HG03025 (cell line): ENCODE data around the gene DAB1.

ENCODE experiments used
- ATAC-seq: cut with Tn5 transposase; IDR thresholded peaks from one replicate; pipeline ENCODE4 v1.9.1; 2021; ENCODE audit warnings: mild to moderate bottlenecking, moderate library complexity; ENCODE audit not compliant: unreplicated experiment, low FRiP score

DAB1 gene

GRCh38 chr1:57058652-57059501, 365.0 kb downstream of the DAB1 start:
- no peak for ATAC-seq

GRCh38 chr1:57048856-57049255, 375.0 kb downstream of the DAB1 start:
- no peak for ATAC-seq

- no peak for ATAC-seq
Observed at GRCh38 chr1:57046462-57046861, 377.4 kb downstream of the DAB1 start.

- no peak for ATAC-seq
Observed at GRCh38 chr1:57041901-57042300, 382.0 kb downstream of the DAB1 start.

- ATAC-seq = no peak
Observed at GRCh38 chr1:57040811-57041210, 383.0 kb downstream of the DAB1 start.

GRCh38 chr1:57036641-57037579, 386.9 kb downstream of the DAB1 start:
- no peak for ATAC-seq

- ATAC-seq = no peak
Observed at GRCh38 chr1:57034713-57035112, 389.1 kb downstream of the DAB1 start.

- ATAC-seq = no peak
Observed at GRCh38 chr1:57033222-57034001, 390.4 kb downstream of the DAB1 start.

GRCh38 chr1:57026624-57027354, 397.1 kb downstream of the DAB1 start:
- no peak for ATAC-seq

GRCh38 chr1:57024855-57025254, 399.0 kb downstream of the DAB1 start:
- no peak for ATAC-seq

GRCh38 chr1:57024428-57024827, 399.4 kb downstream of the DAB1 start:
- ATAC-seq = no peak

GRCh38 chr1:57020216-57020615, 403.6 kb downstream of the DAB1 start:
- no peak for ATAC-seq

GRCh38 chr1:57019236-57019839, 404.5 kb downstream of the DAB1 start:
- no peak for ATAC-seq

- no peak for ATAC-seq
Observed at GRCh38 chr1:57018119-57018518, 405.7 kb downstream of the DAB1 start.

- ATAC-seq = no peak
Observed at GRCh38 chr1:57017717-57018116, 406.1 kb downstream of the DAB1 start.

GRCh38 chr1:57017200-57017599, 406.7 kb downstream of the DAB1 start:
- no peak for ATAC-seq

GRCh38 chr1:57015071-57015470, 408.8 kb downstream of the DAB1 start:
- ATAC-seq = no peak

GRCh38 chr1:57013522-57013921, 410.3 kb downstream of the DAB1 start:
- ATAC-seq = no peak

- no peak for ATAC-seq
Observed at GRCh38 chr1:57012315-57012714, 411.5 kb downstream of the DAB1 start.

- no peak for ATAC-seq
Observed at GRCh38 chr1:57010511-57010910, 413.3 kb downstream of the DAB1 start.
